Mononuclear cell (primary cell): ENCODE measurements around the gene INAVA. TPM values are rescaled to one million over a fixed set of nuclear protein-coding genes. Genes with fewer than 3 reads are reported as not detected.
"Not testable (repeated sequence)": the region's sequence is repeated elsewhere in the genome, so short reads cannot be mapped to it uniquely, and the experiment has no call there.

Source experiments
- H3K27me3 ChIP-seq: 2 replicates; pipeline ENCODE4 v1.6.0; 2011; ENCODE audit warnings: low read length, control low read depth; ENCODE audit not compliant: insufficient read depth
- H3K4me1 ChIP-seq: 2 replicates; pipeline ENCODE4 v1.5.1; 2011; ENCODE audit warnings: mild to moderate bottlenecking, low read length, control low read depth; ENCODE audit not compliant: insufficient read depth
- H3K4me3 ChIP-seq: 2 replicates; pipeline ENCODE4 v1.5.1; 2011; ENCODE audit warnings: mild to moderate bottlenecking, low read length, moderate library complexity
- H3K9me3 ChIP-seq: 2 replicates; pipeline ENCODE4 v1.5.1; 2011; ENCODE audit warnings: low read depth, mild to moderate bottlenecking, control low read depth, low read length
- total RNA-seq: library from RNA; depleted of rRNA; stranded (reverse); fragments of >200 nt; gene quantifications from one replicate; pipeline ENCODE4 v1.2.3, GENCODE V29; 2012

Gene INAVA
- total RNA-seq, 1 donor, result under 0.01 TPM

- Histone ChIP-seq H3K27me3 (no peaks in the 10 kb centered on the region), H3K4me1 (peaks cover 9% of the 10 kb centered on the region), H3K4me3 (no peak overlapping the region), H3K9me3 (no peaks in the 10 kb centered on the region)
Measured at GRCh38 chr1:200900877-200901276, 6.2 kb downstream of the INAVA start.

DNA sequence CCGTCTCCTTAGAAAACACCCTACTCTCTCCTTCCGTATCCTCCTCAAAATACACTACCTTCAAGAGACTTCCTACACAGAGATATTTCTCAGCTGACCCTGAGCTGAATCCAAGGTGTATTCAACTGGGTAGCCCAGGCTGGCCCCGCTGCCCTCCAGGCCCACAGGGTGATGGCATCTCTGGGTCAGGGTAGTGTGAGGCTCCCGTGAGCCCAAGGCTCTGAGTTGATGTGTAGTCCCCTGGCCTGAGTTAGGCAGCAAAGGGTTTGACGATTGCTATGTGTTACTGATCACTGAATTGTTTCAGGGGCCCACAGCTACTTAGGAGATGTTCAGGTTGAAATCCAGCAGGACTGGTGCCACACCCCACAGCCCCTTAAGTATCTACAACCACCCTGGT is 6.7 kb downstream of the INAVA start:
- Histone ChIP-seq H3K27me3 (no peaks in the 10 kb centered on the region), H3K9me3 (no peaks in the 10 kb centered on the region), H3K4me3 (no peak overlapping the region), H3K4me1 (peaks cover 12% of the 10 kb centered on the region)

- Histone ChIP-seq H3K4me1 (peaks cover 18% of the 10 kb centered on the region), H3K9me3 (no peaks in the 10 kb centered on the region), H3K4me3 (no peak overlapping the region), H3K27me3 (no peaks in the 10 kb centered on the region)
Measured at GRCh38 chr1:200901796-200902444, 7.2 kb downstream of the INAVA start.

DNA sequence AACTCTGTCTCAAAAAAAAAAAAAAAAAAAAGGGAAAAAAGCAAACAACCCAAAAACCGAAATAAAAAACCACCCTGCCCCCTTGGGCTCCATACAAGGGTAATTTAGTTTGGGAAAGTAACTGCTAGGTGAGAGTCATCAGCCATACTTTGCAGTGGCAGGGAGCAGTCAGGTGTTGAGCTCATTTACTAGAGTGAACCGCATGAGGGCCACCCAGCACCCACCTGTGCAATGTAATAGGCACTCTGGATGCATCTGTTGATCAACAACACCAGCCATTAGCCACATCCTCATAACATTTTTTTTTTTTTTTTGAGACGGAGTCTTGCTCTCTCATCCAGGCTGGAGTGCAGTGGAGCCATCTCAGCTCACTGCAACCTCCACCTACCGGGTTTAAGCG is 9.1 kb downstream of the INAVA start:
- Histone ChIP-seq H3K9me3 (no peaks in the 10 kb centered on the region), H3K4me1 (peaks cover 32% of the 10 kb centered on the region), H3K4me3 (no peak overlapping the region), H3K27me3 (no peaks in the 10 kb centered on the region)

DNA sequence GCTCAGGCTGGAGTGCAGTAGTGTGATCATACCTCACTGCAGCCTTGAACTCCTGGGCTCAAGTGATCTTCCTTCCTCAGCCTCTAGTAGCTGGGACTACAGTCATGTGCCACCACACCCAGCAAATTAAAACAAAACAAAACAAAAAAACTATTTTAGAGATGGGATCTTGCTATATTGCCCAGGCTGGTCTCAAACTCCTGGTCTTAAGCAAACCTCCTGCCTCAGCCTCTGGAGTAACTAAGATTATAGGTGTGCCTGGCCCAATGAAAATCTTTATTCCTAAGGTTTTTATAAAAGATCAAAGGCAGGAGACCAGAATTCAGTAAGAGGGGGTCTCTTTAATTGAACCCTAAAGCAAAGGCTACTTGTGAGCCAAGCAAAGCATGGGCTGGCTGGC is 10.1 kb downstream of the INAVA start:
- Histone ChIP-seq H3K4me3 (no peak overlapping the region), H3K9me3 (no peaks in the 10 kb centered on the region), H3K4me1 (peaks cover 32% of the 10 kb centered on the region), H3K27me3 (no peaks in the 10 kb centered on the region)

DNA sequence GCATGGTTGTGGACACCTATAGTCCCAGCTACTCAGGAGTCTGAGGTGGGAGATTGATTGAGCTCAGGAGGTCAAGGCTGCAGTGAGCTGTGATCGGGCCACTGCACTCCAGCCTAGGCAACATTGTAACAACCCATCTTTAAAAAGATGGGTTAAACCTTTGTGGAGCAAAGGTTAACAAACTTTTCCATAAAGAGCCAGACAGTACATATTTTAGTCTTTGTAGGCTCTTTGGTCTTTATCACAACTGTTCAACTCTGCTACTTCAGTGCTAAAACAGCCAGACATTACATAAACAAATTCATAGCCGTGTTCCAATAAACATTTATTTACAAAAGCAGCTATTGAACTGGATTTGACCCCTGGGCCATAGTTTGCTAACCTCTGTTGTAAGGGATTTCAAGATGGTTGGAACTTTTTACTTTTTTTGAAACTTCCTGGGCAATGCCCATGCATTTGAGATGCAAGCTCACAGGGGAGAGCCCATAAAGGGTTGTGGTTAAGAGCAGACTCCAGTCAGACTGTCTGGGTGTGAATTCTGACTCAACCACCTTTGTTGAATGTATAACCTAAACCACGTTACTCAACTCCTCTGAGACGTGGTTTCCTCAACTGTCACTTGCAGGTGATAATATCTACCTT is 10.8 kb downstream of the INAVA start:
- Histone ChIP-seq H3K9me3 (no peaks in the 10 kb centered on the region), H3K4me3 (no peak overlapping the region), H3K27me3 (no peaks in the 10 kb centered on the region), H3K4me1 (peaks cover 32% of the 10 kb centered on the region)

- Histone ChIP-seq H3K9me3 (no peaks in the 10 kb centered on the region), H3K4me3 (no peak overlapping the region), H3K27me3 (no peaks in the 10 kb centered on the region), H3K4me1 (peaks cover 32% of the 10 kb centered on the region)
Measured at GRCh38 chr1:200906491-200906890, 11.8 kb downstream of the INAVA start.

- H3K9me3 ChIP-seq, result no peaks in the 10 kb centered on the region
- H3K4me1 ChIP-seq, result peaks cover 32% of the 10 kb centered on the region
Measured at GRCh38 chr1:200907611-200908097, 13.0 kb downstream of the INAVA start.

DNA sequence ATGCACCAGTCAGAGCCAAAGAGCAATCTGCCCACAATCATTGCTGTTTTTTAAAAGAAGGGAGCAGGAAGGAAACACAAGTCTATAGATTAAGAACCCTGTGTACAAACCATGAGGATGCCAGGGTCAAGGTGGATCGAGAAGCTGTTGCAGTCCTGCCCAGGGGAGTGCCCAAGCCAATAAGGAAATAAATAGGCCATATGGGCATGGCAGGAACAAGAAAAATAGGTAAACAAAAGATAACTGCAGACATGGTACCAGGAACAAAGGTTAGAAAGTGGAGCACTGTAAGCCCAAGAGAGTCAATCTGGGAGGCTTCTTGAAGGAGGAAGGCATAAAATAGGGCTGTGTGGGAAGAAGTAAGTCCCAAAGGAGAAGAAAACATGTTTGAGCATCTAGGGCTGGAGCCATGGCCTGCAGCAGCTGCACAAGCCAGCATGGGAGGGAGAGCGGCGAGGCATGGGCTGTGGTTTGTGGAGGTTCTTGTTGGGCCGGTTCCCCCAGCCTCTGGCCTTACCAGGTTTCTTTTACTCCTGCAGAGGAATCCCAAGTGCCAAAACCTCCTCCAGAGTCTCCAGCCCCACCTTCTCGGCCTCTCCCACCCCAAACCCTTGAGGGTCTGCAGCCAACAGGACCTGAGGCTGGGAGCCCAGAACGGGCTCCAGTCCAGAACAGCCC is 13.6 kb downstream of the INAVA start:
- H3K4me3 ChIP-seq, result no peak overlapping the region
- H3K9me3 ChIP-seq, result no peaks in the 10 kb centered on the region
- peaks cover 32% of the 10 kb centered on the region for H3K4me1 ChIP-seq
- H3K27me3 ChIP-seq, result no peaks in the 10 kb centered on the region

More at GRCh38 chr1:200907611-200908097, 13.0 kb downstream of the INAVA start:
- no peak overlapping the region for H3K4me3 ChIP-seq
- no peaks in the 10 kb centered on the region for H3K27me3 ChIP-seq

GRCh38 chr1:200909071-200909470 is 14.4 kb downstream of the INAVA start:
- H3K9me3 ChIP-seq, result no peaks in the 10 kb centered on the region
- H3K4me1 ChIP-seq, result peaks cover 32% of the 10 kb centered on the region
- H3K27me3 ChIP-seq, result no peaks in the 10 kb centered on the region
- H3K4me3 ChIP-seq, result no peak overlapping the region

DNA sequence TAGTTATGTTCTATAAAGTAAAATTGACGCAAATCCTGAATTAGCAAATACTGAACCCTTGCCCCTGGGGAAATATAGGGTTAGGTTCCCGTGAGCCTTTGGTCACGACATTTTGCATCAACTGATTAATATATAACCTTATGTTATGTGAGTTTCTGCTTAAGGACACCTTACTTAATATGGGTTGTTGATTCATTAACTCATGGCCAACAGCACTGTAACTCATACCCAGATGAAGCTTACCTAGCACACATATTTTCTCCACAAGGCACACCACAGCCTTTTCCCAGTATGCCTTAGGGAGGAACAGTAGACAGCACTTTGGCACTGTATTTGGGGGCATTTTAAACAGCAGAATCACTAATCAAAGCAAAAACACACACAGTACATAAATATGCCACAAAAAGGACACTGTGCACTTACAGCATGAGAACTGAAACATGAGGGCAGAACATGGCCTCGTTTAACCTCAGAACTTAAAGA is 15.1 kb downstream of the INAVA start:
- peaks cover 32% of the 10 kb centered on the region for H3K4me1 ChIP-seq
- no peak overlapping the region for H3K4me3 ChIP-seq
- no peaks in the 10 kb centered on the region for H3K27me3 ChIP-seq
- no peaks in the 10 kb centered on the region for H3K9me3 ChIP-seq

- Histone ChIP-seq H3K9me3 (no peaks in the 10 kb centered on the region), H3K4me1 (peaks cover 20% of the 10 kb centered on the region), H3K4me3 (no peak overlapping the region)
Measured at GRCh38 chr1:200911361-200911760, 16.7 kb downstream of the INAVA start.

DNA sequence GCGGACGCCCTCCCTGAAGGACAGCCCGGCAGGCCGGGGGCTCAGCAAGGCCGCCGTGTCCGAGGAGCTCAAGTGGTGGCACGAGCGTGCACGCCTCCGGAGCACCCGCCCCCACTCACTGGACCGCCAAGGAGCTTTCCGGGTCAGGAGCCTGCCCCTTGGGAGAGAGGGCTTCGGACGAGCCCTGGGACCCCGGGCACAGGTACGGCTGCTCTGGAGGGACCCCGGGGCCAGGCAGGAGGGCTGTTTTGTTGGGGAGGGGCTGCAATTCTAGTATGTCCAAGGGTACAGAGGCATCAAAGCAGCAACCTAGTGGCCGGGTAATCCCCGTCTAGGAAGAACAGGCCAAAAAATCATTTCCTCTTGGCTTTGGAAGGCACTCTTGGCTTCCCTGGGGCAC is 17.2 kb downstream of the INAVA start:
- H3K4me1 ChIP-seq, result peaks cover 14% of the 10 kb centered on the region
- not testable (repeated sequence) for H3K4me3 ChIP-seq, H3K27me3 ChIP-seq, H3K9me3 ChIP-seq

More at GRCh38 chr1:200911361-200911760, 16.7 kb downstream of the INAVA start:
- H3K27me3 ChIP-seq, result no peaks in the 10 kb centered on the region

DNA sequence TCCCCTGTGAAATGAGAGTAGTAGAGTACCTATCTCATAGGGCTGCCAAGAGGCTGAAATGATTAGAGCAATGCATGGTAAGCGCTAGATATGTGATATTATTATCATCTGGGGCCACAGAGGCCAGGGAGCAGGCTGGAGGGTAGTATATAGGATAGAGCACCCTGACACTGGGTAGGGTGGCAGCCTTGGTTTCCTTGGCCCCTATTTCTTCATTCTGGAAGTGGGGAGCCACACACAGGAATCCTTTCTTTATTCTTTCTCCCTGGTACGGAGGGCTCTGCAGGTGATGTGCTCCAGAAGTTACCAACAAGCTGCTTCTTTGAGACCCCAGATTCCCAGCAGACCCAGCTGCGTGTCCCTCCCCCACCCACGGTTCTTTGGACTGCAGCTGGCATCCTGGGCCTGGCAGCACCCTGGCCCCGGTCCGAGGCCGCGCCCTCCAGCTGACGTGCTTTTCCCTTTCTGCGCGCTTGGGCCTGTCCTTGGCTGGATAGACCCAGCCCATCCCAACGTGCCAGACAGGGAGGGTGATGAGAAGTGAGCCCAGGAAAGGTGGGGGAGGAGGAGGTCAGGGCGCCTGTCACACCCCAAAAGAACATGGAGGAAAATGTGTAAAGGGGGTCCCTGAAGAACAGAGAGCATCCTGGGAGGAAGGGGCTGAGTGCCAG is 18.2 kb downstream of the INAVA start:
- Histone ChIP-seq H3K9me3 (no peaks in the 10 kb centered on the region), H3K4me1 (peaks cover 5% of the 10 kb centered on the region), H3K4me3 (no peak overlapping the region), H3K27me3 (no peaks in the 10 kb centered on the region)

GRCh38 chr1:200916152-200916551 is 21.5 kb downstream of the INAVA start:
- H3K27me3 ChIP-seq, result no peaks in the 10 kb centered on the region
- H3K9me3 ChIP-seq, result no peaks in the 10 kb centered on the region
- no peaks in the 10 kb centered on the region for H3K4me1 ChIP-seq
- H3K4me3 ChIP-seq, result no peak overlapping the region
